OCI-LY1 (cell line): Measurements from ENCODE around the gene FAM98A.

Experiments
- H2AFZ ChIP-seq: fragments of 200-600 bp; sonication (generic), shearing (Covaris generic); 2 replicates; pipeline ENCODE4 v1.6.0; 2014; ENCODE audit warnings: antibody characterized with exemption, mild to moderate bottlenecking, low read length
- H3F3A ChIP-seq: fragments of 200-600 bp; sonication (generic), shearing (Covaris generic); 2 replicates; pipeline ENCODE4 v1.6.0; 2014; ENCODE audit warnings: mild to moderate bottlenecking, antibody characterized with exemption, low read length, moderate library complexity; ENCODE audit not compliant: insufficient read depth
- H3K27ac ChIP-seq: fragments of 200-600 bp; sonication (generic); 2 replicates; pipeline ENCODE4 v1.5.1; 2014; ENCODE audit warnings: low read length, mixed run types, mild to moderate bottlenecking, low read depth; ENCODE audit not compliant: poor library complexity, severe bottlenecking
- H3K27me3 ChIP-seq: fragments of 200-600 bp; sonication (generic); 2 replicates; pipeline ENCODE4 v1.6.0; 2014; ENCODE audit warnings: antibody characterized with exemption, mild to moderate bottlenecking, low read length, moderate library complexity; ENCODE audit not compliant: insufficient read depth
- H3K36me3 ChIP-seq: fragments of 200-600 bp; sonication (generic); 2 replicates; pipeline ENCODE4 v1.6.1; 2014; ENCODE audit warnings: mild to moderate bottlenecking, antibody characterized with exemption, low read length, moderate library complexity, mixed read lengths; ENCODE audit not compliant: insufficient read depth
- H3K4me1 ChIP-seq: fragments of 200-600 bp; sonication (generic); 2 replicates; pipeline ENCODE4 v1.5.1; 2014; ENCODE audit warnings: mild to moderate bottlenecking, low read length, moderate library complexity; ENCODE audit not compliant: insufficient read depth, severe bottlenecking
- H3K4me2 ChIP-seq: fragments of 200-600 bp; sonication (generic), shearing (Covaris generic); 2 replicates; pipeline ENCODE4 v1.6.1; 2014; ENCODE audit warnings: low read length
- H3K4me3 ChIP-seq: fragments of 200-600 bp; sonication (generic); 2 replicates; pipeline ENCODE4 v1.5.1; 2014; ENCODE audit warnings: low read length, low read depth, mild to moderate bottlenecking, mixed read lengths; ENCODE audit not compliant: poor library complexity, severe bottlenecking
- H3K79me2 ChIP-seq: fragments of 200-600 bp; shearing (Covaris generic); 2 replicates; pipeline ENCODE4 v1.6.1; 2016; ENCODE audit warnings: mixed run types, low read length, mixed read lengths; ENCODE audit not compliant: insufficient read depth
- H3K9ac ChIP-seq: fragments of 200-600 bp; sonication (generic), shearing (Covaris generic); 2 replicates; pipeline ENCODE4 v1.6.1; 2014; ENCODE audit warnings: mild to moderate bottlenecking, low read length, mixed read lengths
- H3K9me2 ChIP-seq: fragments of 200-600 bp; sonication (generic), shearing (Covaris generic); 2 replicates; pipeline ENCODE4 v1.6.1; 2014; ENCODE audit warnings: low read depth, mild to moderate bottlenecking, low read length, mixed read lengths
- H3K9me3 ChIP-seq: fragments of 200-600 bp; shearing (Covaris generic); 2 replicates; pipeline ENCODE4 v1.6.1; 2014; ENCODE audit warnings: low read length, mixed read lengths
- H4K20me1 ChIP-seq: fragments of 200-600 bp; sonication (generic), shearing (Covaris generic); 2 replicates; pipeline ENCODE4 v1.6.0; 2016; ENCODE audit warnings: mild to moderate bottlenecking, low read length; ENCODE audit not compliant: insufficient read depth
- EZH2 ChIP-seq: fragments of 200-600 bp; sonication (generic), shearing (Covaris generic); IDR thresholded peaks from 2 replicates; pipeline ENCODE4 v1.8.0; 2017; ENCODE audit warnings: borderline replicate concordance, mixed run types, mild to moderate bottlenecking, antibody characterized with exemption, low read length, moderate library complexity, mixed read lengths
- TF ChIP-seq, protein P1 (sequence below): fragments of 200-600 bp; sonication (generic), shearing (Covaris generic); IDR thresholded peaks from 2 replicates; pipeline ENCODE4 v1.5.1; 2017; ENCODE audit warnings: mild to moderate bottlenecking, antibody characterized with exemption, low read length, moderate library complexity, mixed read lengths

Gene FAM98A

DNA sequence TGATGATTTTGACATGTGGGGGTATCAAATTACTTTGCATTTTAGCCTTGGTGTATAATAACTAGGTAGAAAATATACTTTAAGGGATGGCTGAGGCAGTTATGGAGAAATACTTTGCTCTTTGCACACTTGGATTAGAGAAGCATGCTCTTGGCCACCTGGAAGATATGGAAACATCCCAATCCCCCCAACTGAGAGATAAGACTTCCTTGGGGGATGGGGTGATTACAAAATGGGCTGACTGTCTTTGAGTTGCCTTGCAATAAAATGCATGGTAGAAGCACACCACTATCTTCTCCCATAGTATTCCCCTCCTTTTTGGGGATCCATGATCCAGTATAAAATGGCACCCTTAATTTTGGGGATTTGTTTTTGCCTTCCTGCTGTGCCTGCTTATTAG lies 15.1 kb upstream of the FAM98A start:
- Histone ChIP-seq H3K9me3 (peaks cover 15% of the 10 kb centered on the region), H3K4me3 (no peak overlapping the region), H3K4me2 (no peak overlapping the region)

GRCh38 chr2:33607905-33608304 lies 8.8 kb upstream of the FAM98A start:
- no peaks in the 10 kb centered on the region for H3K79me2 ChIP-seq
- no peaks in the 10 kb centered on the region for H3K9me2 ChIP-seq
- no peaks in the 10 kb centered on the region for H4K20me1 ChIP-seq
- H3K9ac ChIP-seq: no peak overlapping the region
- H3K4me3 ChIP-seq: no peak overlapping the region
- H2AFZ ChIP-seq: no peak overlapping the region
- no peaks in the 10 kb centered on the region for H3F3A ChIP-seq
- H3K4me1 ChIP-seq: no peaks in the 10 kb centered on the region
- no peaks in the 10 kb centered on the region for H3K9me3 ChIP-seq
- H3K27ac ChIP-seq: no peak overlapping the region
- no peaks in the 10 kb centered on the region for H3K27me3 ChIP-seq
- no peaks in the 10 kb centered on the region for H3K36me3 ChIP-seq
- no peak overlapping the region for H3K4me2 ChIP-seq
- TF ChIP-seq EZH2: no peak
- TF ChIP-seq, protein P1, sequence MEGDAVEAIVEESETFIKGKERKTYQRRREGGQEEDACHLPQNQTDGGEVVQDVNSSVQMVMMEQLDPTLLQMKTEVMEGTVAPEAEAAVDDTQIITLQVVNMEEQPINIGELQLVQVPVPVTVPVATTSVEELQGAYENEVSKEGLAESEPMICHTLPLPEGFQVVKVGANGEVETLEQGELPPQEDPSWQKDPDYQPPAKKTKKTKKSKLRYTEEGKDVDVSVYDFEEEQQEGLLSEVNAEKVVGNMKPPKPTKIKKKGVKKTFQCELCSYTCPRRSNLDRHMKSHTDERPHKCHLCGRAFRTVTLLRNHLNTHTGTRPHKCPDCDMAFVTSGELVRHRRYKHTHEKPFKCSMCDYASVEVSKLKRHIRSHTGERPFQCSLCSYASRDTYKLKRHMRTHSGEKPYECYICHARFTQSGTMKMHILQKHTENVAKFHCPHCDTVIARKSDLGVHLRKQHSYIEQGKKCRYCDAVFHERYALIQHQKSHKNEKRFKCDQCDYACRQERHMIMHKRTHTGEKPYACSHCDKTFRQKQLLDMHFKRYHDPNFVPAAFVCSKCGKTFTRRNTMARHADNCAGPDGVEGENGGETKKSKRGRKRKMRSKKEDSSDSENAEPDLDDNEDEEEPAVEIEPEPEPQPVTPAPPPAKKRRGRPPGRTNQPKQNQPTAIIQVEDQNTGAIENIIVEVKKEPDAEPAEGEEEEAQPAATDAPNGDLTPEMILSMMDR: no peak

More for the DNA sequence above, 15.1 kb upstream of the FAM98A start:
- no peaks in the 10 kb centered on the region for H3K9me2 ChIP-seq
- TF ChIP-seq, protein P1: no peak
- no peak for TF ChIP-seq EZH2
- H2AFZ ChIP-seq: no peak overlapping the region
- H3K79me2 ChIP-seq: no peaks in the 10 kb centered on the region
- H3F3A ChIP-seq: no peaks in the 10 kb centered on the region
- H3K27me3 ChIP-seq: no peaks in the 10 kb centered on the region
- no peaks in the 10 kb centered on the region for H4K20me1 ChIP-seq
- H3K4me1 ChIP-seq: no peaks in the 10 kb centered on the region
- H3K9ac ChIP-seq: no peak overlapping the region
- no peaks in the 10 kb centered on the region for H3K36me3 ChIP-seq
- no peak overlapping the region for H3K27ac ChIP-seq

- Histone ChIP-seq H3K9me2 (no peaks in the 10 kb centered on the region), H3K9me3 (no peaks in the 10 kb centered on the region), H3K27ac (no peak overlapping the region), H2AFZ (no peak overlapping the region), H3K4me1 (no peaks in the 10 kb centered on the region), H3K79me2 (no peaks in the 10 kb centered on the region), H4K20me1 (no peaks in the 10 kb centered on the region), H3K36me3 (no peaks in the 10 kb centered on the region), H3K4me3 (no peak overlapping the region), H3K27me3 (no peaks in the 10 kb centered on the region), H3K4me2 (no peak overlapping the region), H3F3A (no peaks in the 10 kb centered on the region), H3K9ac (no peak overlapping the region)
- TF ChIP-seq, protein P1: no peak
- no peak for TF ChIP-seq EZH2
These were observed 8.2 kb upstream of the FAM98A start for GRCh38 chr2:33607251-33607721.
